HuH-7.5 (cell line): Measurements from ENCODE around the gene TRIM23.
"Not testable (repeated sequence)": the region's sequence is repeated elsewhere in the genome, so short reads cannot be mapped to it uniquely, and the experiment has no call there.

ENCODE experiments used
- DNase-seq: peaks from one replicate; pipeline ENCODE4 v3.0.0; 2011; ENCODE audit warnings: low spot score

The TRIM23 gene

GRCh38 chr5:65624025-65624570 lies at the start of gene TRIM23:
TSS of gene TRIM23 (minus strand) at chr5:65624333. CDS start at chr5:65624274, 59 bp downstream.
- DNase-seq: peak; percentile 38

- no peak for DNase-seq
Observed at GRCh38 chr5:65672796-65673195, 48.7 kb upstream of the TRIM23 start.

- no peak for DNase-seq
Observed at GRCh38 chr5:65668696-65669095, 44.6 kb upstream of the TRIM23 start.

- DNase-seq: no peak
Observed at GRCh38 chr5:65663804-65664521, 39.8 kb upstream of the TRIM23 start.

GRCh38 chr5:65654713-65655112 lies 30.6 kb upstream of the TRIM23 start:
- DNase-seq: no peak

GRCh38 chr5:65651144-65651543 lies 27.0 kb upstream of the TRIM23 start:
- DNase-seq: no peak

- DNase-seq: no peak
Observed at GRCh38 chr5:65647941-65648340, 23.8 kb upstream of the TRIM23 start.

GRCh38 chr5:65646938-65647337 lies 22.8 kb upstream of the TRIM23 start:
- no peak for DNase-seq

- no peak for DNase-seq
Observed at GRCh38 chr5:65640240-65640639, 16.1 kb upstream of the TRIM23 start.

GRCh38 chr5:65630981-65631380 lies 6.8 kb upstream of the TRIM23 start:
- DNase-seq: no peak

- no peak for DNase-seq
Observed at GRCh38 chr5:65625743-65626142, 1.6 kb upstream of the TRIM23 start.

- peak; percentile 13 for DNase-seq
Observed at GRCh38 chr5:65624571-65625555, 730 bp upstream of the TRIM23 start, which contains the start of the genes SHLD3 and TRAPPC13. TSS of gene SHLD3 (plus strand) at chr5:65625027. CDS start at chr5:65629588, 4,561 bp downstream. TSS of gene TRAPPC13 (plus strand) at chr5:65625027. CDS start at chr5:65625061, 34 bp downstream.

- no peak for DNase-seq
Observed at GRCh38 chr5:65623482-65623881, 651 bp downstream of the TRIM23 start.

GRCh38 chr5:65621961-65622360 lies 2.2 kb downstream of the TRIM23 start:
- not testable (repeated sequence) for DNase-seq

GRCh38 chr5:65620021-65620420 lies 4.1 kb downstream of the TRIM23 start:
- no peak for DNase-seq

GRCh38 chr5:65612298-65612907 lies 11.7 kb downstream of the TRIM23 start:
- no peak for DNase-seq

GRCh38 chr5:65611524-65611923 lies 12.6 kb downstream of the TRIM23 start:
- DNase-seq: no peak

GRCh38 chr5:65601761-65602160 lies 22.4 kb downstream of the TRIM23 start:
- not testable (repeated sequence) for DNase-seq

- DNase-seq: no peak
Observed at GRCh38 chr5:65588694-65589093, 35.4 kb downstream of the TRIM23 start.

- DNase-seq: no peak
Observed at GRCh38 chr5:65577141-65577540, 47.0 kb downstream of the TRIM23 start.

- no peak for DNase-seq
Observed at GRCh38 chr5:65570598-65571226, 53.4 kb downstream of the TRIM23 start.

GRCh38 chr5:65566505-65566904 lies 57.6 kb downstream of the TRIM23 start:
- no peak for DNase-seq
